GM12875 (cell line): ENCODE data around the gene FREM2.

Experiments
- H3K4me3 ChIP-seq: one replicate; pipeline ENCODE4 v1.5.1; 2011; ENCODE audit warnings: low read depth, low read length, control low read depth
- CTCF ChIP-seq: IDR thresholded peaks from 2 replicates; pipeline ENCODE4 v1.5.1; 2011; ENCODE audit warnings: low read depth, mild to moderate bottlenecking, control low read depth, inconsistent platforms, low read length, moderate library complexity, borderline replicate concordance; ENCODE audit not compliant: insufficient read depth

The FREM2 gene

GRCh38 chr13:38914070-38914469 lies 227.2 kb downstream of the FREM2 start:
- TF ChIP-seq CTCF = no peak
- no peak overlapping the region for H3K4me3 ChIP-seq

DNA sequence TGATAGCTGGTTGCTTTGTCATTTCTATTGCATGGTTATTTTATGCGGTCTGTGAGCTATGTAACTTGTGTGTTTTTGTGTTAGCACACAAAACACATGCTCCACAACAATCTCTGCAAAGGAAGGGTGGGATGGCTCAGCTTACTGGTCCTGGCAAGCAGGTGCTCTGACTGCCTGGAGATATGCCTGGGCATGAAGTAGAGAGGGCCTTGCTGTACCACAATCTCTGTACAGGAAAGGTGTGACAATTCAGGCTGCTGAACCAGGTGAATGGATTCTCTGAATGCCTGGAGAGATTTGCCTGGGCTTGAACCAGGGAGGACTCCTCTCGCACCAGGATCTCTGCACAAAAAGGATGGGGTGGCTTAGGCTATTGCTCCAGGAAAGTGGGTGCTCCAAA lies 234.2 kb downstream of the FREM2 start:
- H3K4me3 ChIP-seq = no peak overlapping the region
- no peak for TF ChIP-seq CTCF

DNA sequence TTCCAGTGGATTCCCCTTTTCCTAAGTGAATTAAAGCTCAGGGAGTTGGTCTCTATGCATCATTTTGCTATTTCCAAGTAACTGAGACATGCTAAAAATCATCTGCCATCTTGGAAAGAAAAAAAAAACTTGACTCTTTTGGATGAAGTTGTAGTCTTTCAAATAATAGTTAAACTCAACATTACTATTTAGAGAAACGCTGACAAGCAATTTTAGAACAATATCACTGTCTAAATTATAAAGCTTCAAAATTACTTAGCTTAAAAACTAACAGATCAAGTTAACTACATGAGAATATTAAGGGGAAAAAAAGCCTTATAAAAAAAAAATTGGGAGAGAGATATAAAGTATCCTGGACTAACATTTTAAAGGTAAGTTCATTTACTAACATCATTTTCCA lies 235.3 kb downstream of the FREM2 start:
- no peak for TF ChIP-seq CTCF
- H3K4me3 ChIP-seq = no peak overlapping the region

DNA sequence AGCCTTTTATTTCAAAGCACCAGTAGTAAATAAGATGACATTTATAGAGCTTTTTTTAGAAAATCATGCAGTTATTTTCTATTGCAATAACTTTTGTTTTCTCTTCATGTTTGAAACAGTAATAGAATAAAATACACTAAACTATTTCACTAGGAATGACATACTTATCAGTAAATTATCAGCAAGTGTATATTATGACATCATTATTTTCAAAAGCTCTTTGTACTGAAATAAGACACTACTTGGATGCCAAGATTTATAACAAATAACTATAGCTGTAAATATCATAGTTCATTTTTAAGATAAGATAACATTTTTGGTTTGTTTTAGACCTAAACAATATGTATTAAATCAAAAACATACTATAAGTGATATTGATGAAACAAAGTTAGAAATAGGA lies 246.9 kb downstream of the FREM2 start:
- TF ChIP-seq CTCF = no peak
- no peak overlapping the region for H3K4me3 ChIP-seq
